Activated CD4-positive, alpha-beta T cell treated with anti-CD3 and anti-CD28 coated beads for 36 hours (primary cell): ENCODE data around the gene SUPT3H. TPM values are rescaled to one million over a fixed set of nuclear protein-coding genes. Genes with fewer than 3 reads are reported as not detected.
A peak's percentile ranks its signal among the peaks of the same experiment; 100 is the strongest.
"Not testable (repeated sequence)": the region's sequence is repeated elsewhere in the genome, so short reads cannot be mapped to it uniquely, and the experiment has no call there.

Experiments
- ATAC-seq: fragments of 200-7000 bp; cut with Tn5 transposase; one replicate; pipeline ENCODE4 v1.10.0; 2021; ENCODE audit warnings: mild to moderate bottlenecking, moderate library complexity
- CTCF ChIA-PET: fragments of 350-600 bp; sonication (Branson Sonifier 250); formaldehyde crosslinking; loops from one replicate; lab custom pipeline; 2021; ENCODE audit warnings: antibody characterized with exemption; lab: Charles Lee
- POLR2A ChIA-PET: fragments of 350-600 bp; sonication (Branson Sonifier 250); formaldehyde crosslinking; loops from one replicate; lab custom pipeline; 2021; ENCODE audit warnings: antibody characterized with exemption, inconsistent platforms; lab: Charles Lee
- DNase-seq: peaks from one replicate; pipeline ENCODE4 v3.0.0-alpha.2; 2020
- H3K27ac Mint-ChIP-seq: one replicate; pipeline ENCODE4 v1.8.0; 2021; ENCODE audit warnings: mixed read lengths
- H3K27me3 Mint-ChIP-seq: one replicate; pipeline ENCODE4 v1.8.0; 2021; ENCODE audit warnings: mixed read lengths
- H3K36me3 Mint-ChIP-seq: one replicate; pipeline ENCODE4 v1.8.0; 2021; ENCODE audit warnings: low read depth, mixed read lengths
- H3K4me1 Mint-ChIP-seq: one replicate; pipeline ENCODE4 v1.8.0; 2021; ENCODE audit warnings: mixed read lengths
- H3K4me3 Mint-ChIP-seq: one replicate; pipeline ENCODE4 v1.8.0; 2021; ENCODE audit warnings: mild to moderate bottlenecking, moderate library complexity, mixed read lengths
- H3K9me3 Mint-ChIP-seq: one replicate; pipeline ENCODE4 v1.8.0; 2021; ENCODE audit warnings: low read depth, mixed read lengths
- intact Hi-C, 2 experiments: fragments of 100-400 bp; cut with DNase I in 1 of 2; cut with micrococcal nuclease in 1 of 2; formaldehyde crosslinking; loops; one replicate each; pipeline versions ENCODE4 v1.14.2 to v1.15.1; 2022 to 2024; cut with DNase I, micrococcal nuclease
- total RNA-seq, 2 experiments: library from RNA; stranded (reverse); gene quantifications; one replicate each; pipeline ENCODE4 v1.2.3, GENCODE V29; 2021

Gene SUPT3H
- total RNA-seq, 2 experiments from 2014 or later, result 15.5 TPM

- H3K4me1 Mint-ChIP-seq, result peaks cover 47% of the 10 kb centered on the region
These were observed 454.3 kb downstream of the SUPT3H start for GRCh38 chr6:44923444-44923843.

GRCh38 chr6:44921798-44922197 is 455.9 kb downstream of the SUPT3H start:
- H3K27me3 Mint-ChIP-seq, result no peaks in the 10 kb centered on the region
- DNase-seq (no peak), ATAC-seq (no peak)
- H3K9me3 Mint-ChIP-seq, result no peaks in the 10 kb centered on the region
- no peaks in the 10 kb centered on the region for H3K36me3 Mint-ChIP-seq
- no peak overlapping the region for H3K4me3 Mint-ChIP-seq
- no peak overlapping the region for H3K27ac Mint-ChIP-seq
- intact Hi-C loops, result loop anchor here in 1 of 2 experiments (10.0 kb wide), 1 partner anchor 793 kb away; no protein-coding TSS in a partner anchor
- peaks cover 44% of the 10 kb centered on the region for H3K4me1 Mint-ChIP-seq
- CTCF ChIA-PET, result interaction anchor here (1.0 kb wide), 1 partner anchor 477 kb away, joined by 3 read pairs; no protein-coding TSS in a partner anchor
- POLR2A ChIA-PET, result no interaction called here

More at GRCh38 chr6:44923444-44923843, 454.3 kb downstream of the SUPT3H start:
- CTCF ChIA-PET, result no interaction called here
- Mint-ChIP-seq H3K36me3 (peaks cover 6% of the 10 kb centered on the region), H3K9me3 (no peaks in the 10 kb centered on the region), H3K27ac (no peak overlapping the region), H3K27me3 (no peaks in the 10 kb centered on the region), H3K4me3 (no peak overlapping the region)
- intact Hi-C loops, result loop anchor here (1.0 to 10.0 kb wide), 2 partner anchors 13 to 791 kb away; no protein-coding TSS in a partner anchor
- ATAC-seq, result peak; percentile 65
- DNase-seq, result no peak
- POLR2A ChIA-PET, result no interaction called here

- DNase-seq, result no peak
- H3K27me3 Mint-ChIP-seq, result no peaks in the 10 kb centered on the region
- peak overlapping the region; percentile 9 for H3K27ac Mint-ChIP-seq
- POLR2A ChIA-PET, result no interaction called here
- no peaks in the 10 kb centered on the region for H3K9me3 Mint-ChIP-seq
- intact Hi-C loops, result loop anchor here in 1 of 2 experiments (10.0 kb wide), 1 partner anchor 794 kb away; no protein-coding TSS in a partner anchor
- no peak overlapping the region for H3K4me3 Mint-ChIP-seq
- H3K36me3 Mint-ChIP-seq, result no peaks in the 10 kb centered on the region
- CTCF ChIA-PET, result interaction anchor here (0.7 kb wide), 1 partner anchor 9 kb away, joined by 3 read pairs; no protein-coding TSS in a partner anchor
- H3K4me1 Mint-ChIP-seq, result peaks cover 44% of the 10 kb centered on the region
- no peak for ATAC-seq
These were observed 456.7 kb downstream of the SUPT3H start for GRCh38 chr6:44920952-44921491.

- POLR2A ChIA-PET, result no interaction called here
These were observed 458.9 kb downstream of the SUPT3H start for GRCh38 chr6:44918671-44919296.

GRCh38 chr6:44917430-44917829 is 460.3 kb downstream of the SUPT3H start:
- H3K4me1 Mint-ChIP-seq, result peaks cover 20% of the 10 kb centered on the region
- CTCF ChIA-PET, result no interaction called here
- no peaks in the 10 kb centered on the region for H3K27me3 Mint-ChIP-seq
- ATAC-seq (no peak), DNase-seq (no peak)
- POLR2A ChIA-PET, result interaction anchor here (0.7 kb wide), 1 partner anchor 612 kb away, joined by 4 read pairs; no protein-coding TSS in a partner anchor
- H3K27ac Mint-ChIP-seq, result no peak overlapping the region
- no peaks in the 10 kb centered on the region for H3K9me3 Mint-ChIP-seq
- no peak overlapping the region for H3K4me3 Mint-ChIP-seq
- intact Hi-C loops, result no loop called here
- peaks cover 11% of the 10 kb centered on the region for H3K36me3 Mint-ChIP-seq

More at GRCh38 chr6:44918671-44919296, 458.9 kb downstream of the SUPT3H start:
- Mint-ChIP-seq H3K36me3 (peaks cover 8% of the 10 kb centered on the region), H3K9me3 (no peaks in the 10 kb centered on the region), H3K27ac (no peak overlapping the region), H3K27me3 (no peaks in the 10 kb centered on the region), H3K4me1 (peaks cover 32% of the 10 kb centered on the region), H3K4me3 (no peak overlapping the region)
- CTCF ChIA-PET, result no interaction called here
- intact Hi-C loops, result no loop called here
- ATAC-seq, result no peak
- no peak for DNase-seq

- POLR2A ChIA-PET, result no interaction called here
- CTCF ChIA-PET, result no interaction called here
- DNase-seq (no peak), ATAC-seq (no peak)
- Mint-ChIP-seq H3K4me3 (no peak overlapping the region), H3K27me3 (no peaks in the 10 kb centered on the region), H3K36me3 (peaks cover 13% of the 10 kb centered on the region), H3K4me1 (no peaks in the 10 kb centered on the region), H3K9me3 (no peaks in the 10 kb centered on the region), H3K27ac (no peak overlapping the region)
- intact Hi-C loops, result no loop called here
These were observed 462.6 kb downstream of the SUPT3H start for GRCh38 chr6:44915111-44915510.

- Mint-ChIP-seq H3K36me3 (peaks cover 14% of the 10 kb centered on the region), H3K9me3 (peaks cover 2% of the 10 kb centered on the region), H3K27me3 (no peaks in the 10 kb centered on the region), H3K4me3 (no peak overlapping the region), H3K4me1 (no peaks in the 10 kb centered on the region), H3K27ac (no peak overlapping the region)
- ATAC-seq (no peak), DNase-seq (no peak)
- POLR2A ChIA-PET, result no interaction called here
- CTCF ChIA-PET, result interaction anchor here (0.6 kb wide), 1 partner anchor 8 kb away, joined by 3 read pairs; no protein-coding TSS in a partner anchor
- intact Hi-C loops, result no loop called here
These were observed 463.6 kb downstream of the SUPT3H start for GRCh38 chr6:44914141-44914540.

GRCh38 chr6:44906761-44907160 is 471.0 kb downstream of the SUPT3H start:
- intact Hi-C loops, result no loop called here
- H3K27ac Mint-ChIP-seq, result no peak overlapping the region
- peaks cover 8% of the 10 kb centered on the region for H3K9me3 Mint-ChIP-seq
- CTCF ChIA-PET, result no interaction called here
- no peaks in the 10 kb centered on the region for H3K27me3 Mint-ChIP-seq
- peaks cover 5% of the 10 kb centered on the region for H3K4me1 Mint-ChIP-seq
- POLR2A ChIA-PET, result no interaction called here
- ATAC-seq (no peak), DNase-seq (no peak)
- peaks cover 24% of the 10 kb centered on the region for H3K36me3 Mint-ChIP-seq
- no peak overlapping the region for H3K4me3 Mint-ChIP-seq

- H3K27ac Mint-ChIP-seq, POLR2A ChIA-PET, intact Hi-C loops, CTCF ChIA-PET, ATAC-seq, H3K4me3 Mint-ChIP-seq, DNase-seq, H3K4me1 Mint-ChIP-seq, H3K27me3 Mint-ChIP-seq: not testable (repeated sequence)
- H3K36me3 Mint-ChIP-seq, result peaks cover 39% of the 10 kb centered on the region
- H3K9me3 Mint-ChIP-seq, result peaks cover 10% of the 10 kb centered on the region
These were observed 477.4 kb downstream of the SUPT3H start for GRCh38 chr6:44900358-44900757.

- CTCF ChIA-PET, result no interaction called here
These were observed 479.3 kb downstream of the SUPT3H start for GRCh38 chr6:44898296-44898930.

GRCh38 chr6:44897316-44897715 is 480.4 kb downstream of the SUPT3H start:
- intact Hi-C loops, result no loop called here
- POLR2A ChIA-PET, result no interaction called here
- DNase-seq, result no peak
- peaks cover 29% of the 10 kb centered on the region for H3K36me3 Mint-ChIP-seq
- no peaks in the 10 kb centered on the region for H3K27me3 Mint-ChIP-seq
- CTCF ChIA-PET, result no interaction called here
- no peak overlapping the region for H3K4me3 Mint-ChIP-seq
- ATAC-seq, result no peak
- H3K4me1 Mint-ChIP-seq, result peaks cover 3% of the 10 kb centered on the region
- H3K9me3 Mint-ChIP-seq, result peaks cover 7% of the 10 kb centered on the region
- no peak overlapping the region for H3K27ac Mint-ChIP-seq

More at GRCh38 chr6:44898296-44898930, 479.3 kb downstream of the SUPT3H start:
- Mint-ChIP-seq H3K27me3 (no peaks in the 10 kb centered on the region), H3K36me3 (peaks cover 34% of the 10 kb centered on the region), H3K27ac (no peak overlapping the region), H3K9me3 (peaks cover 9% of the 10 kb centered on the region), H3K4me1 (peaks cover 5% of the 10 kb centered on the region), H3K4me3 (no peak overlapping the region)
- no peak for DNase-seq
- intact Hi-C loops, result no loop called here
- POLR2A ChIA-PET, result no interaction called here
- no peak for ATAC-seq
